Adrenal gland (tissue), 5 donors: ENCODE results near the gene ACTR2.

Source experiments
- POLR2A ChIP-seq, 2 donors: fragments of 450-650 bp; IDR thresholded peaks; one replicate each; pipeline ENCODE4 v1.6.1; 2017; ENCODE audit warnings: antibody characterized with exemption in 2 of 2, mild to moderate bottlenecking in 2 of 2, moderate library complexity in 1 of 2
- TF ChIP-seq, protein P1 (sequence below), 6 experiments: fragments of 450-650 bp in 4 of 6; fragments of 200-600 bp in 2 of 6; sonication (generic) in 1 of 6; IDR thresholded peaks; 1 replicate in 5 of 6; 2 replicates in 1 of 6; pipeline versions ENCODE4 v1.5.1 to v1.8.0; 2016 to 2021; ENCODE audit warnings: antibody characterized with exemption in 6 of 6, mild to moderate bottlenecking in 2 of 6, moderate library complexity in 1 of 6
- donor health status: DM: no; HTN: no; CAD: no.

DNA sequence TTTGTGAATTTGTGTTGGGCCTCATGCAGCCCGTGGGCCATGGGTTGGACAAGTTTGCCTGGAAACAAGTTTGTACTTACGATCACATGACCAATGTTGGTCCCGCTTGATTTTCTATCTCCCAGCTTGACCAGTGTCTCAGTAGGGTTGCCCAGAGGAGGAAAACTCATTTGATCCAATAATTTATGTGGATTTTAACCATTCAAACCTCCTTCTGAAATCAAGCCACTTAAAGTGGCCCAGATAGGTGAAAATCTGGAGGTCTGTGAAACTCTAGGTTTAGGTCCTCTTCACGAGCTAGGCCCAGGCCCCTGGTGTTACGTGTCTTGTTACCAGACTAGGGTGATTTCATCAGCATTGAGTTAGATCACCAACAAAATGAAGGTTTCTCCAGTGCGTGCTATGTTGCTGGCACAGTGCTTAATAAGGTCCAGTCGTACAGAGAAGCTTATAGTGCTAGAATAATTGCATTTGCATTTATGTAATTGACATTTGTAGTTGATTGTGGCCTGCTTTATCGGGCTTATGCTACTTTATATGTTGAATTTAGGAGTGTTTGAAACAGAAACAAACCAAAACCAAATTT is 4.4 kb downstream of the ACTR2 start:
- TF ChIP-seq POLR2A (IDR thresholded peaks at IDR 0.05), result no peak
- TF ChIP-seq, protein P1, sequence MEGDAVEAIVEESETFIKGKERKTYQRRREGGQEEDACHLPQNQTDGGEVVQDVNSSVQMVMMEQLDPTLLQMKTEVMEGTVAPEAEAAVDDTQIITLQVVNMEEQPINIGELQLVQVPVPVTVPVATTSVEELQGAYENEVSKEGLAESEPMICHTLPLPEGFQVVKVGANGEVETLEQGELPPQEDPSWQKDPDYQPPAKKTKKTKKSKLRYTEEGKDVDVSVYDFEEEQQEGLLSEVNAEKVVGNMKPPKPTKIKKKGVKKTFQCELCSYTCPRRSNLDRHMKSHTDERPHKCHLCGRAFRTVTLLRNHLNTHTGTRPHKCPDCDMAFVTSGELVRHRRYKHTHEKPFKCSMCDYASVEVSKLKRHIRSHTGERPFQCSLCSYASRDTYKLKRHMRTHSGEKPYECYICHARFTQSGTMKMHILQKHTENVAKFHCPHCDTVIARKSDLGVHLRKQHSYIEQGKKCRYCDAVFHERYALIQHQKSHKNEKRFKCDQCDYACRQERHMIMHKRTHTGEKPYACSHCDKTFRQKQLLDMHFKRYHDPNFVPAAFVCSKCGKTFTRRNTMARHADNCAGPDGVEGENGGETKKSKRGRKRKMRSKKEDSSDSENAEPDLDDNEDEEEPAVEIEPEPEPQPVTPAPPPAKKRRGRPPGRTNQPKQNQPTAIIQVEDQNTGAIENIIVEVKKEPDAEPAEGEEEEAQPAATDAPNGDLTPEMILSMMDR (IDR thresholded peaks at IDR 0.05), result no peak
